Activated T-helper 17 cell treated with anti-CD3 and anti-CD28 coated beads, Interleukin-2, amount 50 U/mL, for 72 hours (primary cell): ENCODE results near the gene TNFAIP8L2. TPM values are rescaled to one million over a fixed set of nuclear protein-coding genes. Genes with fewer than 3 reads are reported as not detected.
"Not testable (repeated sequence)": the region's sequence is repeated elsewhere in the genome, so short reads cannot be mapped to it uniquely, and the experiment has no call there.

ENCODE experiments used
- ATAC-seq: fragments of 150-1000 bp; cut with Tn5 transposase; replicated peaks from 2 replicates; pipeline ENCODE4 v1.10.0; 2021; ENCODE audit warnings: mild to moderate bottlenecking, moderate library complexity
- H3K27ac Mint-ChIP-seq: one replicate; pipeline ENCODE4 v1.8.0; 2022; ENCODE audit warnings: mixed read lengths
- H3K27me3 Mint-ChIP-seq: one replicate; pipeline ENCODE4 v1.8.0; 2022; ENCODE audit warnings: mixed read lengths
- H3K36me3 Mint-ChIP-seq: one replicate; pipeline ENCODE4 v1.8.0; 2022; ENCODE audit warnings: low read depth, mild to moderate bottlenecking, mixed read lengths
- H3K4me1 Mint-ChIP-seq: one replicate; pipeline ENCODE4 v1.8.0; 2022; ENCODE audit warnings: mixed read lengths
- H3K4me3 Mint-ChIP-seq: one replicate; pipeline ENCODE4 v1.8.0; 2022; ENCODE audit warnings: mild to moderate bottlenecking, mixed read lengths
- H3K9me3 Mint-ChIP-seq: one replicate; pipeline ENCODE4 v1.8.0; 2022; ENCODE audit warnings: mixed read lengths
- total RNA-seq, 2 donors: library from RNA; stranded (reverse); gene quantifications; one replicate each; pipeline ENCODE4 v1.2.3, GENCODE V29; 2022

Gene TNFAIP8L2
- total RNA-seq, 2 donors from 2014 or later, result 12.0 to 22.9 TPM

GRCh38 chr1:151164732-151165280 is 8.4 kb downstream of the TNFAIP8L2 start:
- Mint-ChIP-seq H3K9me3 (no peaks in the 10 kb centered on the region), H3K36me3 (peaks cover 88% of the 10 kb centered on the region), H3K4me1 (peaks cover 26% of the 10 kb centered on the region), H3K4me3 (peak overlapping the region; percentile 99), H3K27ac (peak overlapping the region; percentile 99), H3K27me3 (no peaks in the 10 kb centered on the region)
- ATAC-seq, result no peak

- Mint-ChIP-seq H3K36me3 (peaks cover 88% of the 10 kb centered on the region), H3K27me3 (no peaks in the 10 kb centered on the region), H3K27ac (peak overlapping the region; percentile 99), H3K9me3 (no peaks in the 10 kb centered on the region), H3K4me1 (peaks cover 24% of the 10 kb centered on the region), H3K4me3 (peak overlapping the region; percentile 99)
- ATAC-seq, result peak; percentile 1
Observed at GRCh38 chr1:151165281-151165737, 8.9 kb downstream of the TNFAIP8L2 start.

- peak within 1 kb of the TSS; percentile 99 for H3K27ac Mint-ChIP-seq
- H3K4me3 Mint-ChIP-seq, result peak within 1 kb of the TSS; percentile 99
- peaks cover 88% of the 10 kb centered on the region for H3K36me3 Mint-ChIP-seq
- no peaks in the 10 kb centered on the region for H3K27me3 Mint-ChIP-seq
- no peaks in the 10 kb centered on the region for H3K9me3 Mint-ChIP-seq
- peak; percentile 96 for ATAC-seq
- peaks cover 24% of the 10 kb centered on the region for H3K4me1 Mint-ChIP-seq
Observed at GRCh38 chr1:151165738-151166504, 9.5 kb downstream of the TNFAIP8L2 start, which contains the start of the genes LYSMD1 and SCNM1. Gene LYSMD1 (minus strand): TSS chr1:151165902. CDS start chr1:151165258, 644 bp downstream. Gene SCNM1 (plus strand): TSS chr1:151166144. CDS start chr1:151166153, 9 bp downstream.

GRCh38 chr1:151166505-151166956 is 10.1 kb downstream of the TNFAIP8L2 start:
- H3K27ac Mint-ChIP-seq, result peak overlapping the region; percentile 99
- peaks cover 87% of the 10 kb centered on the region for H3K36me3 Mint-ChIP-seq
- H3K4me3 Mint-ChIP-seq, result peak overlapping the region; percentile 99
- peak; percentile 5 for ATAC-seq
- peaks cover 24% of the 10 kb centered on the region for H3K4me1 Mint-ChIP-seq
- no peaks in the 10 kb centered on the region for H3K9me3 Mint-ChIP-seq
- H3K27me3 Mint-ChIP-seq, result no peaks in the 10 kb centered on the region

- H3K4me3 Mint-ChIP-seq, result peak overlapping the region; percentile 99
- H3K27me3 Mint-ChIP-seq, result no peaks in the 10 kb centered on the region
- peaks cover 86% of the 10 kb centered on the region for H3K36me3 Mint-ChIP-seq
- no peaks in the 10 kb centered on the region for H3K9me3 Mint-ChIP-seq
- H3K4me1 Mint-ChIP-seq, result peaks cover 19% of the 10 kb centered on the region
- peak overlapping the region; percentile 99 for H3K27ac Mint-ChIP-seq
- no peak for ATAC-seq
Observed at GRCh38 chr1:151167116-151167515, 10.7 kb downstream of the TNFAIP8L2 start.

GRCh38 chr1:151171190-151171589 is 14.7 kb downstream of the TNFAIP8L2 start:
- H3K9me3 Mint-ChIP-seq, result no peaks in the 10 kb centered on the region
- H3K36me3 Mint-ChIP-seq, result peaks cover 91% of the 10 kb centered on the region
- no peaks in the 10 kb centered on the region for H3K27me3 Mint-ChIP-seq

DNA sequence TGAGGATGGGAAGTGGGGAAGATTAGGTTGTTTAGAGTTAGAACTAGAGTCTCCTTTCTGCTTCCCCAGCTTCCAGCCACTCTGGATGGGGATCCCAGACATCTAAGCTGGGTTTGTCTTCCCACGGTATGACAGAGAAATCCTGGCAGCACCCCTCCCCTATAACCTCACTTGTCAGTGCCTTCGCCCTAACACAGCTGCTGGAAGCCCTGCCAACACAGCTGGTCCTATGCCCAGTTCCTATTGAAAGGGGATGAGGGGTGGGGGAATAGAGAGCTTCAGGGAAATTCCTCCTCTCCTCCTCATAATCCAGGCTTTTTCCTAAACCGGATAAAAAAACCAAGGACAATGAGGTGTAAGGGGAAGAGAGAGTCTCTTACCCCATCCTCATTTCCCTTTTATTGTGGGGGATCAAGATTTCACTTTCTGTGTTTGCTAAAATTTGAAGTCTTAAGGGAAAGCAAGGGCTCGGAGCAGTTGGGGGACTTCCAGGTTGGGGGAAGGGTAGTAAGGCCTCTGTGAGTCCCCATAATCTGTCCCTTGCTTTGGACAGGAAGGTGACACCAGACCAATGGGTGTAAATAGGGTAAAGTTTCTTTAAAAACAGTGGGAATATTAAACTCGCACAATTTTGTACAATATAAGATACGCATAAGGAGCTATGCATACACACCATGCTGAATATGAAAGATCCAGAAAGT is 18.7 kb downstream of the TNFAIP8L2 start:
- Mint-ChIP-seq H3K27me3 (no peaks in the 10 kb centered on the region), H3K4me1 (no peaks in the 10 kb centered on the region), H3K9me3 (no peaks in the 10 kb centered on the region), H3K4me3 (no peak overlapping the region), H3K27ac (peak overlapping the region; percentile 60), H3K36me3 (peaks cover 91% of the 10 kb centered on the region)
- no peak for ATAC-seq

More at GRCh38 chr1:151171190-151171589, 14.7 kb downstream of the TNFAIP8L2 start:
- Mint-ChIP-seq H3K4me3 (no peak overlapping the region), H3K4me1 (peaks cover 4% of the 10 kb centered on the region), H3K27ac (peak overlapping the region; percentile 4)
- no peak for ATAC-seq

GRCh38 chr1:151175863-151176262 is 19.4 kb downstream of the TNFAIP8L2 start, which contains the start of gene TMOD4:
Gene TMOD4 (minus strand): TSS chr1:151175981. CDS start chr1:151174875, 1,106 bp downstream.
- H3K27me3 Mint-ChIP-seq, result no peaks in the 10 kb centered on the region
- H3K36me3 Mint-ChIP-seq, result peaks cover 91% of the 10 kb centered on the region
- no peak within 1 kb of the TSS for H3K4me3 Mint-ChIP-seq
- ATAC-seq, result peak; percentile 52
- H3K9me3 Mint-ChIP-seq, result no peaks in the 10 kb centered on the region
- H3K27ac Mint-ChIP-seq, result peak within 1 kb of the TSS; percentile 60
- H3K4me1 Mint-ChIP-seq, result peaks cover 5% of the 10 kb centered on the region

DNA sequence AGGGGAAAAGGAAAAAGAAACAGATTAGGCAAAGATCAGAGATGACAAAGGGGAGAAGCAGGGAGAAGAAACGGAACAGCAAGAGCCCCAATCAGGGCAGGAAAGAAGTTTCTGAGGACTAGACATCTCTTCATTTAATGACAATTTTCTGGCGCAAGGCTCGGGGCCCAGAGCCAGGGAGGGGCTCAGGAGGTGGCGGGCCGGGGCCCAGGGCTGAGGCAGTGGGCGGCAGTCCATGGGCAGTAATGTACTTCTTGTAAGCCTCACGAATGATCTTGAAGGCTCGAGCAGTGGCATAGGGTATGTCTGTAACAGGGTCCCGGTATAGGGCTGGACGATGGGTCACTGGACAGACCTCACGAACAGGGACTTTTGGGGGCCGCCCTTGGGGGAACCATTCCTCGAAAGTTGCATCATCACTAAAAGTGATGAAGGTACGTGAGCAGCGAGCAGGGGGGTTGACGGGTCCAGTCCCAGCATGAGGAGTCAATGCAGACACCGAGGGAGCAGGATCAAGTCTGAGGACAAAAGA is 20.1 kb downstream of the TNFAIP8L2 start:
- peaks cover 6% of the 10 kb centered on the region for H3K4me1 Mint-ChIP-seq
- H3K9me3 Mint-ChIP-seq, result no peaks in the 10 kb centered on the region
- H3K4me3 Mint-ChIP-seq, result no peak overlapping the region
- ATAC-seq, result no peak
- no peaks in the 10 kb centered on the region for H3K27me3 Mint-ChIP-seq
- H3K36me3 Mint-ChIP-seq, result peaks cover 93% of the 10 kb centered on the region
- H3K27ac Mint-ChIP-seq, result peak overlapping the region; percentile 60

DNA sequence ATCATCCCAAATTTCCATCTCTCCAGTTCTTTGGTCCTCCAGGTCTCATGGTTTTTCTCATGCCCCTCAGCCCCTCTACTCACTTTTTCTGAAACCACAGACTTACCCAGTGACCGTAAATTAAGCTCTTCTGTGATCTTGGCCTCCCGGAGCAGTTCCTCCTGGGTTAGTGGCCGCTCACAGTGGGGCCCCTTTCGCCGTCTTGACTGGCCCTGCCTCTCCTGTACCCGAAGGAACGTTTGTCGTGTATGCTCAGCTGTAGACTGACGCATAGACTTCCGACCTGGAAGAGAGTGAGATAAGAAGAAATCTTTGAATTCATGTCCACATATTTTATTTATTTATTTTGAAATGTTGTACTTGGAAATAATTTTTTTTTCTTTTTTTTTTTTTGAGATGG is 27.8 kb downstream of the TNFAIP8L2 start:
- Mint-ChIP-seq H3K27me3 (no peaks in the 10 kb centered on the region), H3K36me3 (peaks cover 72% of the 10 kb centered on the region), H3K27ac (no peak overlapping the region), H3K4me1 (peaks cover 18% of the 10 kb centered on the region), H3K9me3 (no peaks in the 10 kb centered on the region), H3K4me3 (no peak overlapping the region)
- ATAC-seq, result no peak

- H3K4me1 Mint-ChIP-seq, result peaks cover 12% of the 10 kb centered on the region
Observed at GRCh38 chr1:151187205-151187604, 30.8 kb downstream of the TNFAIP8L2 start.

GRCh38 chr1:151188667-151189066 is 32.2 kb downstream of the TNFAIP8L2 start:
- not testable (repeated sequence) for H3K27me3 Mint-ChIP-seq, H3K9me3 Mint-ChIP-seq, ATAC-seq
- H3K4me3 Mint-ChIP-seq, result peak overlapping the region; percentile 100
- peak overlapping the region; percentile 100 for H3K27ac Mint-ChIP-seq
- peaks cover 12% of the 10 kb centered on the region for H3K4me1 Mint-ChIP-seq
- peaks cover 36% of the 10 kb centered on the region for H3K36me3 Mint-ChIP-seq

More at GRCh38 chr1:151187205-151187604, 30.8 kb downstream of the TNFAIP8L2 start:
- Mint-ChIP-seq H3K36me3 (peaks cover 50% of the 10 kb centered on the region), H3K27me3 (no peaks in the 10 kb centered on the region), H3K9me3 (no peaks in the 10 kb centered on the region), H3K27ac (peak overlapping the region; percentile 53), H3K4me3 (no peak overlapping the region)
- no peak for ATAC-seq

DNA sequence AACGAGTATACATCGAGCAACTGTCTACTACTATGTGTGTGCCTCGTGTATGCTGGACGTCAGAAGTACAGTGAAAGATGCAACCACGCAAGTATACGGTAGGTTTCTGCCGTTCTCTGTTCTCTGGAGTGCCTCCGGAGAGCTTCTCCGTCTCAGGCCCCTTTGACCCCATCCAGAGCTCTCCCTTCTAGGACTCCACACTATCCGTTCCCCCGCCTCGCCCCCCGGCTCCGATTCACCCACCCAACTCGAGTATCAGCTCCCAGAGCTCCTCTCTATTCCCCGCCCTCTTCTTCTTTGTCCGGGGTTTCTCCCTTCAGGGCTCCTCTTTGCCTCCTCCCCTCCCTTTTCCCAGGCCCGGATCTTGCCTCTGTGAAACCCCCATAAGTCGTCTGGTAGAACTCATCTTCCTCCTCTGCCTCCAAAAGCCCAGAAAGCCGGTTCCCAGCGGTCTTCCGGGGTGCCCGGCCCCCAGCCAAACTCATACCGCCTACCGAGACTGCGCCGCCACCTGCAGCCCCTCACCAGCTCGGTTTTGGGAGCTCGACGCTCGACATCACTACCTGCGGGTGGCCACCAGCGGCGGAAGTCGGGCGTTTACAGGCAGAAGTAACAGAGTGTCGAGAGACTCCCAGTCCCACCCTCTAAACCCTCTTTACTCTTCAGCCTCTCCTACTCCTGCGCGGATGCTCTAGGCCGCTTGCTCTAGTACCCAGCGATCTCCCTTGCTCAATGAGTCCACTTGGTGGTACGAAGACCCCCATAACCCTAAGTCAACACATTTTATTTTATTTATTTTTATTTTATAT is 33.4 kb downstream of the TNFAIP8L2 start, which contains the start of gene VPS72:
Gene VPS72, minus strand, starts transcription at position 561 of the 809 bp plus-strand sequence. Its CDS starts 76 bp downstream, at position 485.
- peak within 1 kb of the TSS; percentile 100 for H3K4me3 Mint-ChIP-seq
- H3K4me1 Mint-ChIP-seq, result peaks cover 13% of the 10 kb centered on the region
- H3K27me3 Mint-ChIP-seq, result no peaks in the 10 kb centered on the region
- H3K27ac Mint-ChIP-seq, result peak within 1 kb of the TSS; percentile 100
- peak; percentile 98 for ATAC-seq
- H3K9me3 Mint-ChIP-seq, result no peaks in the 10 kb centered on the region
- peaks cover 24% of the 10 kb centered on the region for H3K36me3 Mint-ChIP-seq
